NB4 (cell line): ENCODE results near the gene TCERG1.

Experiments used
- CTCF ChIP-seq: IDR thresholded peaks from one replicate; pipeline ENCODE4 v1.5.1; 2012; ENCODE audit warnings: low read depth, low read length
- MYC ChIP-seq: IDR thresholded peaks from 2 replicates; pipeline ENCODE4 v1.6.1; 2011; ENCODE audit warnings: low read depth, low read length
- POLR2A ChIP-seq: IDR thresholded peaks from 2 replicates; pipeline ENCODE4 v1.6.1; 2011; ENCODE audit warnings: mild to moderate bottlenecking; ENCODE audit not compliant: insufficient read length; ENCODE audit errors: extremely low read depth

GRCh38 chr5:146463446-146463845, 16.3 kb downstream of the TCERG1 start:
- no peak for TF ChIP-seq CTCF
- no peak for TF ChIP-seq POLR2A
- TF ChIP-seq MYC = no peak
